Astrocyte of the cerebellum (primary cell): ENCODE data around the gene CASD1.
A peak's percentile ranks its signal among the peaks of the same experiment; 100 is the strongest.

Experiments used
- DNase-seq: peaks from one replicate; pipeline ENCODE4 v3.0.0-alpha.2; 2011; ENCODE audit warnings: low read depth
- H3K4me3 ChIP-seq: 2 replicates; pipeline ENCODE4 v1.5.1; 2011; ENCODE audit warnings: mild to moderate bottlenecking, low read depth, low read length, moderate library complexity
- in situ Hi-C: cut with HindIII; loops from 2 replicates; pipeline ENCODE4 v1.10.0; 2017; ENCODE audit warnings: low sequenced_read_pairs
- TF ChIP-seq, protein P1 (sequence below): IDR thresholded peaks from 2 replicates; pipeline ENCODE4 v1.5.1; 2012; ENCODE audit warnings: low read length, low read depth, moderate library complexity, mild to moderate bottlenecking; ENCODE audit errors: missing control alignments

CASD1 gene

DNA sequence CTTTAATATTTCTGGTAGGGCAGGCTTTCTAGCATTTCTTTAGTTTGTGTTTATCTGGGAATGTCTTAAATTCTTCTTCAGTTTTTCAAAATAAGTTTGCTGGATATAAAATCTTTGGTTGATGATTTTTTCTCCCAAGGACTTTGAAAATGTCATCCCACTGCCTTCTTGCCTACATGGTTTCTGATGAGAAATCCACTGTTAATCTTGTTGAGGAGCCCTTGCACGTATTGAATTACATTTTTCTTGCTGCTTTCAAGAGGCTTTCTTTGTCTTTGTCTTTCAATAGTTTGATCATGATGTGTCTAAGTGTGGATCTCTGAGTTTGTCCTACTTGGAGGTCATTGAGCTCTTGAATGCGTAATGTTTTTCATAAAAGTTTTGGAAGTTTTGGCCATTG is 66.0 kb downstream of the CASD1 start:
- in situ Hi-C loops, result no loop called here
- no peak overlapping the region for H3K4me3 ChIP-seq
- no peak for DNase-seq
- TF ChIP-seq, protein P1, sequence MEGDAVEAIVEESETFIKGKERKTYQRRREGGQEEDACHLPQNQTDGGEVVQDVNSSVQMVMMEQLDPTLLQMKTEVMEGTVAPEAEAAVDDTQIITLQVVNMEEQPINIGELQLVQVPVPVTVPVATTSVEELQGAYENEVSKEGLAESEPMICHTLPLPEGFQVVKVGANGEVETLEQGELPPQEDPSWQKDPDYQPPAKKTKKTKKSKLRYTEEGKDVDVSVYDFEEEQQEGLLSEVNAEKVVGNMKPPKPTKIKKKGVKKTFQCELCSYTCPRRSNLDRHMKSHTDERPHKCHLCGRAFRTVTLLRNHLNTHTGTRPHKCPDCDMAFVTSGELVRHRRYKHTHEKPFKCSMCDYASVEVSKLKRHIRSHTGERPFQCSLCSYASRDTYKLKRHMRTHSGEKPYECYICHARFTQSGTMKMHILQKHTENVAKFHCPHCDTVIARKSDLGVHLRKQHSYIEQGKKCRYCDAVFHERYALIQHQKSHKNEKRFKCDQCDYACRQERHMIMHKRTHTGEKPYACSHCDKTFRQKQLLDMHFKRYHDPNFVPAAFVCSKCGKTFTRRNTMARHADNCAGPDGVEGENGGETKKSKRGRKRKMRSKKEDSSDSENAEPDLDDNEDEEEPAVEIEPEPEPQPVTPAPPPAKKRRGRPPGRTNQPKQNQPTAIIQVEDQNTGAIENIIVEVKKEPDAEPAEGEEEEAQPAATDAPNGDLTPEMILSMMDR, result no peak

GRCh38 chr7:94576316-94576715 is 66.7 kb downstream of the CASD1 start:
- in situ Hi-C loops, result no loop called here
- H3K4me3 ChIP-seq, result no peak overlapping the region
- DNase-seq, result no peak
- TF ChIP-seq, protein P1, result no peak

GRCh38 chr7:94577357-94577756 is 67.7 kb downstream of the CASD1 start:
- no peak for DNase-seq
- in situ Hi-C loops, result no loop called here
- TF ChIP-seq, protein P1, result no peak
- H3K4me3 ChIP-seq, result no peak overlapping the region

DNA sequence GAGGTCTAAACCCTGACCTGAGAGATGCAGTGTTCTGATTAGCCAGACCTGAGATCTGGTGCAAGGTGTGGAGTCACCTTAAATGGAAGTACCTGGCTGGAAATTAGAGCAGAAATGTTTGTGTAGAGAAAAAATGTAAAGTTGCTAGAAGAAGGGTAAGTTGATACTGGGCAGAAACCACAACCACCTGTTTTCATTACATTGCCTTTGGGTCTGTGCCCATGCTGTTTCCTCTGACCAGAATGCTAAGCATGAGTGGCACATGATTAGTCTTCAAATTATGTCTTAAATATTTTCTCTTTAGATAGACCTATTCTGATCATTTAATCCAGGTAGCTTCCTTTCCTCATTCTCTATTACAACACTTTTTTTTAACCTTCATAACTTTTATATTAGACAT is 69.0 kb downstream of the CASD1 start:
- no peak for DNase-seq
- TF ChIP-seq, protein P1, result no peak
- no peak overlapping the region for H3K4me3 ChIP-seq
- in situ Hi-C loops, result no loop called here

GRCh38 chr7:94579470-94579869 is 69.9 kb downstream of the CASD1 start:
- no peak overlapping the region for H3K4me3 ChIP-seq
- TF ChIP-seq, protein P1, result no peak
- no peak for DNase-seq
- in situ Hi-C loops, result no loop called here

DNA sequence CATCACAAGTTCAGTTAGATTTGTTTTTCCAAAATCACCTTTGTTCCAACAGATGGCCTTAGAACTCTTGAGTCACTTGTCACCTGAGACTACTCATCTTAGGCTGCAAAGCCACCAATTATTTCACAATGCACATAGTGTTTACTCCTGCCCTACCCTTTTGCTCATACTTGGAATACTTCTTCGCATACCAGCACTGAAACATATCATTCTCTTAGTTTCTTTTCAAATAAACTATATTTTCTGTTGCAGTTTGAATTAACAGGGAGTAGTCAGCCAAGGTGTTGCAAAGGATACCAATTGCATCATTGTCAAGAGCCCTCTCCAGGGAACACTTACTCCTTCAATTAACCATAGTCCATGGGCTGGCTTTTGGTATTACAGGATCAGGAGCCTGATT is 71.0 kb downstream of the CASD1 start:
- H3K4me3 ChIP-seq, result no peak overlapping the region
- in situ Hi-C loops, result no loop called here
- TF ChIP-seq, protein P1, result no peak
- no peak for DNase-seq

DNA sequence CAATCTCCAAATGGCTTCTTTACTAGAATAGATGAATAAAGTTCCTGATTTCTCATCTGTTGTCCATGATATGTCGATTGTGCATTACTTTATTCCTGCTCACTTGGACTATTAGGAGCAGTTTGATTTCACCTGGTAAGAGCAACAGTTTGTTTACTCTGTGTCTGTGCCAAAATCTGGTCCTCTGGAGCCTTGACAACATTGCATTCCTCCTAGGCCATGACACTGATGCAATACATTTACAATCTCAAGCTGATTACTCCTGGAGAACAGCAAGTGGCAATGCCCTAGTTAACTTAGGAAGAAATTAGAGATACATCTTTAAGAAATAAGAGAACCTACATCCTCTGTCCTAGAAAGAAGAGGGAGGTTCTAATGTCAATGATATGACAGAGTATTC is 74.5 kb downstream of the CASD1 start:
- no peak overlapping the region for H3K4me3 ChIP-seq
- in situ Hi-C loops, result no loop called here
- DNase-seq, result peak; percentile 12
- TF ChIP-seq, protein P1, result no peak
